ENCODE results near the gene THBS2. TPM values are rescaled to one million over a fixed set of nuclear protein-coding genes. Genes with fewer than 3 reads are reported as not detected.

The THBS2 gene
- total RNA-seq, 1 experiment from 2014 or later: not detected

GRCh38 chr6:169168302-169168630 is 85.4 kb downstream of the THBS2 start:
- Histone ChIP-seq H2AFZ (no peak overlapping the region), H3K79me2 (ENCODE audit: low read depth) (no peaks in the 10 kb centered on the region), H3K9me3 (ENCODE audit: insufficient read depth, low read depth) (no peaks in the 10 kb centered on the region), H3K36me3 (ENCODE audit: low read depth) (no peaks in the 10 kb centered on the region), H3K4me2 (no peak overlapping the region), H4K20me1 (ENCODE audit: insufficient read depth) (no peaks in the 10 kb centered on the region), H3K4me1 (replicated peaks; ENCODE audit: insufficient read depth) (no peaks in the 10 kb centered on the region), H3K9me2 (ENCODE audit: insufficient read depth) (no peaks in the 10 kb centered on the region), H3K4me3 (no peak overlapping the region), H3K27ac (no peak overlapping the region), H3K27me3 (ENCODE audit: insufficient read depth, low read depth) (peaks cover 86% of the 10 kb centered on the region), H3F3A (ENCODE audit: insufficient read depth, low read depth) (no peaks in the 10 kb centered on the region)
- ChIA-PET CTCF (no interaction called here), POLR2A (ENCODE audit: unreplicated experiment) (no interaction called here)
- TF ChIP-seq CTCF (conservative IDR thresholded peaks at IDR 0.05): no peak
- no peak for TF ChIP-seq EZH2 (IDR thresholded peaks at IDR 0.05; ENCODE audit: low read depth)
- no TSS peak for BruUV-seq (replicated peaks)
- intact Hi-C loops (cut with micrococcal nuclease; ENCODE audit: unreplicated experiment): no loop called here
- DNase-seq: no peak

GRCh38 chr6:169167581-169168301 is 85.9 kb downstream of the THBS2 start:
- no peak overlapping the region for H3K4me2 ChIP-seq
- no peak overlapping the region for H3K4me3 ChIP-seq
- intact Hi-C loops (cut with micrococcal nuclease; ENCODE audit: unreplicated experiment): no loop called here
- no peak overlapping the region for H3K27ac ChIP-seq
- no peaks in the 10 kb centered on the region for H3K9me3 ChIP-seq (ENCODE audit: insufficient read depth, low read depth)
- POLR2A ChIA-PET (ENCODE audit: unreplicated experiment): no interaction called here
- no peak for DNase-seq
- H4K20me1 ChIP-seq (ENCODE audit: insufficient read depth): no peaks in the 10 kb centered on the region
- no peaks in the 10 kb centered on the region for H3K4me1 ChIP-seq (replicated peaks; ENCODE audit: insufficient read depth)
- no peaks in the 10 kb centered on the region for H3K79me2 ChIP-seq (ENCODE audit: low read depth)
- H3K36me3 ChIP-seq (ENCODE audit: low read depth): no peaks in the 10 kb centered on the region
- TF ChIP-seq EZH2 (IDR thresholded peaks at IDR 0.05; ENCODE audit: low read depth) (no peak), CTCF (conservative IDR thresholded peaks at IDR 0.05) (no peak)
- BruUV-seq (replicated peaks): no TSS peak
- H3K27me3 ChIP-seq (ENCODE audit: insufficient read depth, low read depth): peaks cover 86% of the 10 kb centered on the region
- H3F3A ChIP-seq (ENCODE audit: insufficient read depth, low read depth): no peaks in the 10 kb centered on the region
- CTCF ChIA-PET: no interaction called here
- H3K9me2 ChIP-seq (ENCODE audit: insufficient read depth): no peaks in the 10 kb centered on the region
- H2AFZ ChIP-seq: no peak overlapping the region

GRCh38 chr6:169166896-169167580 is 86.6 kb downstream of the THBS2 start:
- no peaks in the 10 kb centered on the region for H3K4me1 ChIP-seq (replicated peaks; ENCODE audit: insufficient read depth)
- H3F3A ChIP-seq (ENCODE audit: insufficient read depth, low read depth): no peaks in the 10 kb centered on the region
- H3K4me3 ChIP-seq: no peak overlapping the region
- no peaks in the 10 kb centered on the region for H3K9me3 ChIP-seq (ENCODE audit: insufficient read depth, low read depth)
- H3K27me3 ChIP-seq (ENCODE audit: insufficient read depth, low read depth): peaks cover 86% of the 10 kb centered on the region
- no peak overlapping the region for H2AFZ ChIP-seq
- H3K27ac ChIP-seq: no peak overlapping the region
- TF ChIP-seq EZH2 (IDR thresholded peaks at IDR 0.05; ENCODE audit: low read depth) (no peak), CTCF (conservative IDR thresholded peaks at IDR 0.05) (no peak)
- DNase-seq: no peak
- ChIA-PET POLR2A (ENCODE audit: unreplicated experiment) (no interaction called here), CTCF (no interaction called here)
- no peaks in the 10 kb centered on the region for H3K36me3 ChIP-seq (ENCODE audit: low read depth)
- no TSS peak for BruUV-seq (replicated peaks)
- intact Hi-C loops (cut with micrococcal nuclease; ENCODE audit: unreplicated experiment): no loop called here
- H4K20me1 ChIP-seq (ENCODE audit: insufficient read depth): no peaks in the 10 kb centered on the region
- no peaks in the 10 kb centered on the region for H3K79me2 ChIP-seq (ENCODE audit: low read depth)
- no peaks in the 10 kb centered on the region for H3K9me2 ChIP-seq (ENCODE audit: insufficient read depth)
- H3K4me2 ChIP-seq: no peak overlapping the region
